SK-MEL-5 (cell line): ENCODE measurements around the gene TMEFF2. TPM values are rescaled to one million over a fixed set of nuclear protein-coding genes. Genes with fewer than 3 reads are reported as not detected.

Experiments used
- DNase-seq: peaks from one replicate; pipeline ENCODE4 v3.0.0-alpha.2; 2016; ENCODE audit warnings: low read depth, low spot score
- in situ Hi-C: cut with HindIII; loops from 2 replicates; pipeline ENCODE4 v1.10.0; 2016; ENCODE audit warnings: low sequenced_read_pairs, high pct_unique_total_duplicates, low pct_unique_long_range_greater_than_20kb
- total RNA-seq: library from RNA; depleted of rRNA; stranded (reverse); fragments of >200 nt; shearing (Covaris generic); gene quantifications from 2 replicates; pipeline ENCODE4 v1.2.3, GENCODE V29; 2014

TMEFF2 gene
- total RNA-seq, 1 experiment from 2014 or later, result 0.03 TPM

DNA sequence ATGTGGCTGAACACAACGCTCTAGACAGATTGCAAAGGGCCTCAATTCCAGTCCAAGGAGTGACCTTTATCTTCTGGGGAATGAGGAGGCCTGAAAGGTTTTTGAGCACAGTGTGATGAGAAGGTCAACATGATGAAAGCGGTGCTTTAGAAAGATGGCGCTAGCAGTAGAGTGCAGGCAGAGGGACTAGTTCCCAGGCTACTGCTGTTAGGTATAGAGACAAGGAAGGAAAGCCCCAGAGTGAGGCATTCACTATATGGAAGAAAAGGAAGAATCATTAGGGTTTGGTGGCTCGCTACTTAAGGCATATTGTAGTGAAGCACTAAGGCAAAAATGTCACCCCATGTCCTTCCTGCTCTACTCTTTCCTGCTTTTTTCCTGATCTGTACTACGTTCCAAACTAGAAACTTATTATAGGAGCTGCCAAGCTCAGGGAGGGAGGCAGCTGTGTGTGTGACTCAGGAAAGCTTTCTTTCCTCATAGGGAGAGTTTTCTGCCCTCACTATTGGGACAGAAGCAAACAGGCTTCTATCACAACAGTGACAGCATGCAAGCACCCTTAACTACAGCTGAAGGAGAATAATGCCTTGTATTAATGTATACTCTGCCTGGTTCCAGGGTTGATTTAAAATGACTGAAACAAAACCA, 187.0 kb downstream of the TMEFF2 start:
- DNase-seq, result no peak
- in situ Hi-C loops, result no loop called here

DNA sequence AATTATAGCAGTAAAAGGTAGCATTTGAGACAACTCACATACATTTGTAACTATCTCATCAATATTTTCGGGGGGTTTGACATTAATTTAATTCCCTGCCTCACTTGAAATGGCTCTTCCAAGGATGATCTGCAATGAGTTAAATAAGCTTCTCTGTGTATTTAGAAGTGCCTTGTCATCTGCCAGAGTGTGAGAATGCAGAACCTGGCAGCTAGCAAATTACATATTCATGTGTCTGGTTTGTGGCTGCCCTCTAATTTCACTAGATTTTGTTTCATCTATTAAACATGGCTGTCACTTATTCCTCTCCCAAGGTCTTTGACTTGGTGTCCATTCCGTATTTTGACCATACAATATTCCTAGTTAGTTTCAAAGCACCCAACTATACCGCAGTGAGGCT, 189.5 kb downstream of the TMEFF2 start:
- in situ Hi-C loops, result no loop called here

DNA sequence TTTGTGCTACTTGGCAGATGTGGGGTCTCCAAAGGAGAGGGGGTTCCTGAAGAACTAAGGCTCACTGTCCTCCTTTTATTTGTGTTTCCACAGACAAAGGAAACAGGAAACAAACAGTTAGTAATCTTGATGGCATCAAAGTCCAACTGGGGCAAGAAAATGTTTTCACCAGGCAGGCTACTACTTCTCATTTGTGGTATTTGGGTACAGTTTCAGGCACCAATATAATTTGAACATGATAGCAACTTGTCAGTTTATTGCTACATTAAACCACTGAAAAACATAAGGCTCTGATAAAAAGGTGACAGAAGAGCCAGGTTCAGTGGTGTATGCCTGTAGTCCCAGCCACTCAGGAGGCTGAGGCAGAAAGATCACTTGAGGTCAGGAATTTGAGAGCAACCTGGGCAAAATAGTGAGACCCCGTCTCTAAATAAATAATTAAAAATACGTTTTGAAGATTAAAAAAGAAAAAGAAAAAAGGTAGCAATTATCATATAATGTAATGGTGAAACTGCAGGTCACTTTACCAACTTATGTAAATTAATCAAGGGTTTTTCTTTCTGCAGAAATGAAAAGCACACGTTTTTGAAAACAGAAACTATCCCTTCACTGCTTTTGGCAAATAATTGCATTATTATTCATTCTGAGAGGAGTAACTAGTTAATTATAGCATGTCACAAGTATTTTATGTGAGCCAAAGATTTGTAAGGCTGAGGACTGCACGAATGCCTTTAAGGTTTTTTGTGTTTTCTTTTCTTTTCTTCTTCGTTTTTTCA, 190.4 kb downstream of the TMEFF2 start:
- DNase-seq, result no peak
- in situ Hi-C loops, result no loop called here

More for the DNA sequence above, 189.5 kb downstream of the TMEFF2 start:
- no peak for DNase-seq

DNA sequence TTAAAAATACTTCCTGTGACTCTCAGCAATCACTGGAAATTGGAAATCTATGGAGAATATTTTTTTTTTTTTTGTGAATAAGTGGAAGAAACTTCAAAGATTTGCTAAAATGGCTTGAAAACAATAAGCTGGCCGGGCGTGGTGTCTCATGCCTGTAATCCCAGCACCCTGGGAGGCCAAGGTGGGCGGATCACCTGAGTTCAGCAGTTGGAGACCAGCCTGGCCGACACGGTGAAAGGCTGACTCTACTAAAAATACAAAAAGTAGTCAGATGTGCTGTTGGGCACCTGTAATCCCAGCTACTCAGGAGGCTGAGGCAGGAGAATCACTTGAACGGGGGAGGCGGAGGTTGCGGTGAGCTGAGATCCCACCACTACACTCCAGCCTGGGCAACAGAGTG, 192.3 kb downstream of the TMEFF2 start:
- in situ Hi-C loops, result no loop called here
- DNase-seq, result no peak

DNA sequence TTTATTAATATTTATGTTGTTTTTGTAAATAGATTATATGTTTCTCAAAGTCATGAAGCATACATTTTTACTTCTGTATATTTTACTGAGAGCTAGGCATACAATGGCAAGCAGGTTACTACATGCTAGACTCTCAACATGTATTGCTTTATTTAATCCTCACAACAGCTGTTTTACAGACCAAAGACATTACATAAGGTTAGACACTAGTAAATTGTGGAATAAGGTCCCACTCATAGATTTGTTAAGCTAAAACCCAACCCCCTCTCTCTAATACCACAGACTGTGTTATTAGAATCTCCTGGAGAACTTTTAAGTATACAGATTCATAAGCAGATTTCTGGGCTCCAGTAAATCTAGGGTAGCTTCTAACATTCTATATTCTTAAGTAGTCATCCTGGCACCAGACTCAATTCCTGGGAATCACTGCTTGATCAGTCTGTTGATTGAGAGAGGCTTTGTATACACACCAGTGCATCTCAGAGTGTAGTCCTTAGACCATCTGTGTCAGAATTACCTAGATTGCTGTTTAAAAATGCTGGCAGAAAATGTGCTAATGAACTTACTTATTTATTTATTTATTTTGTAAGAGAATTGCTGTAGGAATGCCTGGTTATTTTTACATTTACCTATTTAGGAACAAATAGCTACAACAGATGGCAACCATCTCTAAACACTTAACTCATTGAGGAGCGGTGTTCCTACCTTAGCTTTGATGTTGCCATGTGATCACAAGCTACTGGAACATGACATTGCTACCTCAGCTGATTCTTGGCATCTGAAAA, 194.3 kb downstream of the TMEFF2 start:
- in situ Hi-C loops, result no loop called here
- DNase-seq, result no peak

DNA sequence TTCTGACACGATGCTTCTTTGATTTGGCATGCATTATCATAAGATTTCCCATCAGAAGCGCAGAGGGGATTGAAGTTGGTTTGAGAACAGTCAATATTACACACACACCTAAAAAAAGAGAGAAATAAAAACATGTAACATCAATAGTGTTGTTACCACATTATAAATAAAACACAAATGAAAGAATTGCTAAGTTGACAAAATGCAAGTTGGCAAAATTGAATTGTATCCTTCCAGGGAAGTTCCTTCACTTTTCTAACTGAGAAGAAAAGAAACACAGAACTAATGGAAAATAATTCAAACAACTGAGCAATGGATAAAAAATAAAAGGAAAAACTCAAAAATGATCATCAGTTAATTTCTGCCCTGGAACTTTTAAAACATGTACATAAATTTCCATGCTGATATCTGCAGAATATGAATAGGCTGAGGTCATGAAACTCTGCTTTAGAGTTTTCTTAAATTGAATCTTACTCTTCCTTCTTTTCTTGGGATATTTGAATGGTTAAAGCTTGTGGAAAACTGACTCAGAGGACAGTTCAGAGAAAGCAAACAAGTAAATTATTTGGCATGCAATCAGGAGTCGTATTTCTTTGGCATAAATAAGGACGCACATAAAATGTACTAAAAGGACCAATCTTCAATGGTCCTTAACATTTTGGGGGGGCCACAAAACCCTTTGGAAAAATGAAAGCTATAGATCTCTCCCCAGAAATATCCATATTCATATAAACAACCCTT, 195.5 kb downstream of the TMEFF2 start:
- in situ Hi-C loops, result no loop called here
- DNase-seq, result no peak

DNA sequence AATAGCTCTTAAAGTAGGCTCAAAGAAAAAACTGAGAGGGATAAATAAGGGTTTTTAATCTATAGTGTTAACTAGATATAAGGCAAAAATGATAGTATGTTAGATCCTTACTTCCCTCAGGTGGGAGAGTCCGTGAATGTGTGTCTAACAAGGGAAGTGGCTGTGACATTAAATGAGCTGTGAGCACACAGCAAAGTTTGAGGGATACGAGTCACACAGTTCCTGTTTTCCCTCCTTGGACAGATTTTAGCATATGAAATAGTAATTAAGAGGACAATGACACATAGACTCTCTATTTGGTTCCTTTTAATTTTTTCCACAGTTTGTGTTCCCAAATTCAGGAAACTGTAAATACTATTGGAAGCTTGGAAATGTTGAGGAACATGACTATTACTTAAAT, 199.4 kb downstream of the TMEFF2 start:
- no peak for DNase-seq
- in situ Hi-C loops, result no loop called here

DNA sequence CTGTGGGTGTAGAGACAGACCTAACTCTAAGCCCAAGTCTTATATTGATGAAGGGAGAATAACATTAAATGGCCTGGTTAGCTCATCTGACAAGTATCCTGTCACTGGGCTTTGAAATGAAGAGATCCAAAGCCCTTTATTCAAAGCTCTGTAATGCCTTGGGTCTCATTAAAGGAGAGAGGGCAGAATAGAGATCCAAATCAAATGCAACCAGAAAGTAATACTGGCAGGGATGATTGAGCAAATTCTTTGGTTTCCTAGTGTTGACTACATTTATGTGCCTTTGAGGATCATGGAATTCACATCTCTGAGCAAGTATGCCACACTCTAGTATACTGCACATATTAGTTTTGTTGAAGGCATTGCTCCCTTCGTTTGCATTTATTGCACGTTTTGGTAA, 200.0 kb downstream of the TMEFF2 start:
- in situ Hi-C loops, result no loop called here
- no peak for DNase-seq

DNA sequence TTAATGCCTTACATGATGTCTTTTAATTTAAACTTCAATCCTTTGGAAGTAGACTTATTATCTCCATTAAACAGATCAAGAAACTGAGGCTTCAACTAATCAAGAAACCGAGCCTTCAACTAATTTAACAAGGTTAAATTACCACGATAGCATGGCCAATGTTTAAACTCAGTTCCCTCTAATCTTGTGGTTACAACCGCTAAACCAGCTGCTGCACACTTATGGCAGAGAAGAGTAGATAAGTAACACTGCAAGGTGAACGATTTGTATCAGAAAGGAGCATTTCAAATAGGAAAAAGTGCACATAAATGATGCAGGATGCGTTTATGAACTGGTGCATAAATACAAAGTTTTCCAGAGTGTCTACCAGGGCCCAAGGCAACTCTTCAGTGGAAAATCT, 203.3 kb downstream of the TMEFF2 start:
- in situ Hi-C loops, result no loop called here
- no peak for DNase-seq

DNA sequence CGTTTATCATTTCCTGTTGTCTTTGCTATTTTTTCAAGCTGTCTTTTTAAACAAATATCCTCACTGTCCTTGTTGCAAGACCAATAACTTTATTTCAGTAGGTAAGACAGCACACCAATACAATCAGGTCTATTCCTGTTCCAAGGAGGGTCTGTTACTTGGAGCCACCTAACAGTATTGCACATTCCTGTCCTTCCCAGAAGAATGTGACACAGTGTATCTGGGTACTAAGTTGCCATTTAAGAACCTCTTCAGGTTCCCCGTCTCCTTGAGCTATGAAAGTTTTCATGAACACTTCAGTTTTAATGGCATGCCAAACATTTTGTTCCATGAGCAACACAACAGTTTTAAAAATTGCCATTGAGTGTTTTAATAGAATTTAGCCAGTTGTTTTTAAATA, 209.0 kb downstream of the TMEFF2 start:
- no peak for DNase-seq
- in situ Hi-C loops, result no loop called here

DNA sequence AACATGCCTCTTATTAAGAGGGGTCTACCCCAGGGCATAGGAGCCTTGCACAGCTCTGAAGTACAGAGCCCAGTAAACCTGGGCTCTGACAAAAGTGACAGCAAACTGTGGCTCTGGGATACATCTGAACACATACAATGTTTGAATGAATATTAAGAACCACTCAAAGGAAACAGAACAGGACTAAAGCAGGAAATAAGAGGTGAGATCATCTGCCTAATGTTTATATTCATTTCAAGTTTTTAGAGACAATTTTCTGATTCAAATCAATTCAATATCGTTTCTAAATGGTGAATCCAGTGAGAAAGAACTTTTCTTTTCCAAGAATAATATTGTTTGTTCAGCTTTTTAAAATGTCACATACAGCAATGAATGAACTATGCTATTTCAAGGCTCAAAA, 211.1 kb downstream of the TMEFF2 start:
- in situ Hi-C loops, result no loop called here
- DNase-seq, result no peak

DNA sequence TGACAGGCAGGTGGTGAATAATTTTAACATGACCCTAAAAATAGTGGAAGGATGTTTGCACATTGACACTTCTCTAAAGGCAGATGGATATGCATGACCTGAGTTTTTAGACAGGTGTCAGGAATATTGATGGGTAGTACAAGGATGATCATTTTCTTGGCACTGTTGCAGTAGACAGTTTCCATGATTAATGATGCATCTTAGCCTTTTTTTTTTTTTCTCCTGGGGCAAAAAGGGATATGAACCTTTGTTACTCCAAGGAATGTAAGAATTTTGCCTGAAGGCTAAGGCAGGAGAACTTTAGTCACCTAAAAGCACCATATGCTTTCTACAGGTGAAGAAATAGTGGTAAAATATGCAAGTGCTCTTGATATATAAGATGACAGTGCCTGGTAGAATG, 211.5 kb downstream of the TMEFF2 start:
- DNase-seq, result no peak
- in situ Hi-C loops, result no loop called here

DNA sequence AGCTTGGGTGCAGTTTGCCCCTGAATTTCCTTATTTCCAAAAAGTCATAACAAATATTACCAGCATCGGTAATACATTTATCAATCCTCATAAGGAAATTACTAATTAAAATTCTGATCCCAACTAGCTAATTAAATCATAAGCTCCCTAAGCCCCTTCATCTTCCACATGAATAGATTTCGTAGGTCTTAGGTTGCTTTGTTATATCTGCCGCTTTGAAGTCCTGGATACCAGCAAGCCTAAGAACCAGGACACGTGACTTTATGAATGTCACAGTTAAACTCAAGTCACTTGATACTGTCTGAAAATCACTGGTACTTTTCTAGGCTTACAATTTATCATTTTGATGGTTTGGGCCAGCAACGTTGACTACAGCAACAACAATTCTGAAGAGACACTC, 213.0 kb downstream of the TMEFF2 start:
- in situ Hi-C loops, result no loop called here
- DNase-seq, result no peak

DNA sequence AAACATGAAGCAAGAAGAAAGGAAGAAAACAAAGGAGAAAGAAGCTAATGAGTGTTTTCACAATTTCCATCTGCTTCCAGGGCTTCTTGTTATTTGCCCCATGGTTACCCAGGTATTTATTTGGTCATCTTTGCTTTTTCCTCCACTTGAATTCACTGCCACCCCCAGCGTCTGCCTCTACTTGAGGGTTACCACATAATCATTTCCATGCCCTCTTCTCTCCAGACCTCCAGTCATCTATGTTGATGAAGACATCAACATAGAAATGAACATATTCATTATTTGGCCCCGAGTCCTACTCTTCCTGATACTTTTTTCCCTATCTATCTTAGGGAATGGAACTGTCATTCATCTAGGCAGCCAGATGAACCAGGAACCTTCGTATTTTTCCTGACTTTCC, 214.2 kb downstream of the TMEFF2 start:
- in situ Hi-C loops, result no loop called here
- DNase-seq, result no peak

DNA sequence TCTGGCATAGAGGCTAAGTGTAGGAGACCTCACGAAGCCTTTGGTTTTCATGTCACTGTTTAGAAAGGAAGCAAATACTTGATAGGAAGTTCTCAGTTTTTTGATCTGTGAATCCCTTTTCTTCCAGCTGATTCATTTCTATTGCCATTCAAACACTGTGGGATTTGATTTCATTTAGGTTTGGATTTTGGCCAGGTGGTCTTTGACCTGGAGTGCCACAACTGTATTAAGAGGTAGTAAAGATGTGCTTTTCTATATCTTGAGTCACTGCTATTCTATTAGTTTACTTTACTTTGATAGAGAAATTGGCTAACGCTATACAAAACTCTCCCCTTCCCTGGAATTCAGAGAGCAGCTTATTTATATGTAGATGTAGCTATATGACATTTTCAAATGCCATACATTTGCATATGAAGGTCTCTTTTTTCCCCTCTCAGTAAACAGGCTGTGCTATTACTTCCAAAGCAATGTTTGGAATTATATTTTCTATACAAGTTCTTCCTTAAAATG, 215.5 kb downstream of the TMEFF2 start:
- in situ Hi-C loops, result no loop called here
- no peak for DNase-seq

DNA sequence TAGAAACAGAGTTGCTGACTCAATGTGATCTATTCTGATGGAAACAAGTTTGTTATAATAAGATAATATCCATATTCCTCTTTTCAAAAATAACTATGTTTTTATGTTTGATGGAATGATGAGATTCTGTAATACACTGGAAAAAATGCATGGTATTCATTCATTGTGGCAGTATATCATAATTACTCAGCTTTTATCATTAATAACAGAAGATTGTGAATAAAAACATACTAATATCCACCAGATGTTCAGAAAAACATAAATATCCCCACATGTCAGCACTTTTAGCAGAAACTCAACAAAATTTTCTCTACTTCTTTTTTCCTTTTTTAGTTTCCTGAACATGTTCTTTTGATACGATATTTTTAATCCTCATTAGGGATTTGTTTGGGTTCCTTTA, 217.0 kb downstream of the TMEFF2 start:
- DNase-seq, result no peak
- in situ Hi-C loops, result no loop called here

DNA sequence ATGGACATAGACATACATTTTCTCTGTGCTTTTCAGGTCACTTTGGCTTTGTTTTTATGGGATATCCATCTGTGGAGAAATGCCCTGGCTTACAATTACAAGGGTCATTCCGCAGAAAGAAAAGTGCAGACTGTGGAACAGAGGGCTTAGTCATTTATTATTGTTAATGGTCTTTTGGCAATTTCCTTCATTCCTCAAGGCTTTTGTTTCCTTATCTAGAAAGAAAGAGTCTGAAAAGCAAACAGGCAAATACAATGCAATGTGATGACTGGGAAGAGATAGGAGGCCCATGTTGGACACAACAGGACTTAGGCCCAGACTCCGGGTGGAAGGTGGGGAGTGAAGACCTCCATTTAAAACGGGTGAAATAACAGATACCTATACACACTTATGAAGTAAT, 218.3 kb downstream of the TMEFF2 start:
- DNase-seq, result no peak
- in situ Hi-C loops, result no loop called here

DNA sequence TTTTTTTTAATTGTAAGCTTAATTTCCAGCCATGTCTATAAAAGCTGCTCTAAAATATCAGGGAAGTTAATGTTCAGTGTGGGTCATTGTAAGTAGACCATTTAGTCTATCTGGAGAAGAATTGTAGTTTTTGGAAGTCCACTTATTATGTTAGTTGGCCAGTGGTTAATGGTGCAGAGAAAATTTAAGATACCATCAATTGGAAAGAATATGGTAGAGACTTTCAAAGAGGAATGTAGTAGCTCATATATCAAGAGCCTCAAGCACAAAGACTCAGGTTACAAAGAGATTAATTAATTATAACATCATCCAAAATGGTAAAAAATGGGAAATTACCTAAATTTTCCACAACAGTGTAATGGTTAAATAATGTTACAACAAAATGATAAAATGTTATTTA, 220.1 kb downstream of the TMEFF2 start:
- in situ Hi-C loops, result no loop called here
- DNase-seq, result no peak
